Measurements from ENCODE around the gene SMARCC1. TPM values are rescaled to one million over a fixed set of nuclear protein-coding genes. Genes with fewer than 3 reads are reported as not detected.
A peak's percentile ranks its signal among the peaks of the same experiment; 100 is the strongest.
"Not testable (repeated sequence)": the region's sequence is repeated elsewhere in the genome, so short reads cannot be mapped to it uniquely, and the experiment has no call there.

Gene SMARCC1
- 10 to 100 TPM; 29.2 to 54.3 (median 35.7) TPM for total RNA-seq
- polyA plus RNA-seq = 10 to 100 TPM; 10.7 to 38.8 (median 18.2) TPM
- long read RNA-seq, donor 1, full-length matches to known transcripts = 4 of 31 reads
- long read RNA-seq, donor 1, partial matches to known transcripts = 18 of 31 reads
- long read RNA-seq, donor 1, other reads (novel, unspliced or antisense) = 9 of 31 reads
- long read RNA-seq, donor 2, full-length matches to known transcripts = 4 of 45 reads
- long read RNA-seq, donor 2, partial matches to known transcripts = 27 of 45 reads
- long read RNA-seq, donor 2, other reads (novel, unspliced or antisense) = 14 of 45 reads

- Histone ChIP-seq H3K9me3 (no peaks in the 10 kb centered on the region), H3K4me1 (peaks cover 29% of the 10 kb centered on the region), H3K27ac (peak within 1 kb of the TSS; percentile 100), H3K4me3 (peak within 1 kb of the TSS; percentile 91), H3K36me3 (ENCODE audit: insufficient read depth in 1 of 2, low read depth in 1 of 2) (no peaks in the 10 kb centered on the region), H3K27me3 (ENCODE audit: insufficient read depth in 3 of 3, low read length in 2 of 3) (no peaks in the 10 kb centered on the region)
- TF ChIP-seq CTCF (IDR thresholded peaks at IDR 0.05) = no peak
- intact Hi-C loops (cut with DNase I) = no loop called here
- 1% methylated on average over 53 to 79 of the region's 79 CpGs for WGBS, 3 donors
- ATAC-seq (peak; percentile 97 to 99 (median 98)), DNase-seq (peak; percentile 99)
Measured at GRCh38 chr3:47781685-47782445, at the start of gene SMARCC1. TSS of gene SMARCC1 (minus strand) at chr3:47781893. CDS start at chr3:47781797, 96 bp downstream.

- not testable (repeated sequence) for ATAC-seq; DNase-seq; H3K27ac ChIP-seq; H3K27me3 ChIP-seq (ENCODE audit: insufficient read depth in 3 of 3, low read length in 2 of 3); H3K4me3 ChIP-seq; H3K9me3 ChIP-seq
- Histone ChIP-seq H3K36me3 (ENCODE audit: insufficient read depth in 1 of 2, low read depth in 1 of 2) (peaks cover 18 to 86% of the 10 kb centered on the region in 2 donors), H3K4me1 (peaks cover 13% of the 10 kb centered on the region)
- intact Hi-C loops (cut with DNase I) = loop anchor here in 1 of 2 donors (5.0 to 10.0 kb wide), 2 partner anchors 265 to 323 kb away; no protein-coding TSS in a partner anchor
- WGBS, 3 donors = 93 to 98% (median 94%) methylated on average over 9 of the region's 9 CpGs
Measured at GRCh38 chr3:47829482-47829881, 47.8 kb upstream of the SMARCC1 start.

GRCh38 chr3:47825590-47825989 lies 43.9 kb upstream of the SMARCC1 start:
- Histone ChIP-seq H3K4me1 (peaks cover 13% of the 10 kb centered on the region), H3K36me3 (ENCODE audit: insufficient read depth in 1 of 2, low read depth in 1 of 2) (peaks cover 16 to 65% of the 10 kb centered on the region in 2 donors), H3K27ac (peak overlapping the region; percentile 85), H3K9me3 (no peaks in the 10 kb centered on the region), H3K27me3 (ENCODE audit: insufficient read depth in 3 of 3, low read length in 2 of 3) (no peaks in the 10 kb centered on the region), H3K4me3 (peak overlapping the region; percentile 93)
- no peak for TF ChIP-seq CTCF (IDR thresholded peaks at IDR 0.05)
- DNase-seq = no peak
- intact Hi-C loops (cut with DNase I) = loop anchor here in 1 of 2 donors (5.0 to 10.0 kb wide), 2 partner anchors 269 to 327 kb away; no protein-coding TSS in a partner anchor
- ATAC-seq = peak in 2 of 4 donors; percentile 12 to 23
- 14 to 15% (median 15%) methylated on average over 7 of the region's 7 CpGs for WGBS, 3 donors

GRCh38 chr3:47824541-47825473 lies 43.1 kb upstream of the SMARCC1 start:
- Histone ChIP-seq H3K9me3 (no peaks in the 10 kb centered on the region), H3K36me3 (ENCODE audit: insufficient read depth in 1 of 2, low read depth in 1 of 2) (peaks cover 16 to 65% of the 10 kb centered on the region in 2 donors), H3K27me3 (ENCODE audit: insufficient read depth in 3 of 3, low read length in 2 of 3) (no peaks in the 10 kb centered on the region), H3K4me1 (peaks cover 13% of the 10 kb centered on the region), H3K4me3 (peak overlapping the region; percentile 93), H3K27ac (peak overlapping the region; percentile 85)
- intact Hi-C loops (cut with DNase I) = loop anchor here in 1 of 2 donors (5.0 to 10.0 kb wide), 2 partner anchors 270 to 327 kb away; no protein-coding TSS in a partner anchor
- DNase-seq = peak; percentile 83 to 89
- WGBS, 3 donors = 3% methylated on average over 67 to 77 of the region's 77 CpGs
- peak; percentile 84 for TF ChIP-seq CTCF (IDR thresholded peaks at IDR 0.05)
- peak; percentile 98 to 100 (median 99) for ATAC-seq
